Measurements from ENCODE around the gene RHOB.
"Not testable (repeated sequence)": the region's sequence is repeated elsewhere in the genome, so short reads cannot be mapped to it uniquely, and the experiment has no call there.

The RHOB gene

GRCh38 chr2:20433946-20434553, 12.8 kb upstream of the RHOB start:
- in situ Hi-C loops (cut with MboI; ENCODE audit: low pct_unique_long_range_greater_than_20kb, low sequenced_read_pairs): no loop called here
- DNase-seq: no peak

GRCh38 chr2:20434588-20435294, 12.1 kb upstream of the RHOB start:
- in situ Hi-C loops (cut with MboI; ENCODE audit: low pct_unique_long_range_greater_than_20kb, low sequenced_read_pairs): no loop called here
- no peak for DNase-seq

GRCh38 chr2:20435456-20435855, 11.4 kb upstream of the RHOB start:
- in situ Hi-C loops (cut with MboI; ENCODE audit: low pct_unique_long_range_greater_than_20kb, low sequenced_read_pairs); DNase-seq: not testable (repeated sequence)

- no peak for DNase-seq
- in situ Hi-C loops (cut with MboI; ENCODE audit: low pct_unique_long_range_greater_than_20kb, low sequenced_read_pairs): no loop called here
Measured at GRCh38 chr2:20436716-20437470, 10.0 kb upstream of the RHOB start.

- in situ Hi-C loops (cut with MboI; ENCODE audit: low pct_unique_long_range_greater_than_20kb, low sequenced_read_pairs): no loop called here
- no peak for DNase-seq
Measured at GRCh38 chr2:20438334-20439192, 8.3 kb upstream of the RHOB start.

- no peak for DNase-seq
- in situ Hi-C loops (cut with MboI; ENCODE audit: low pct_unique_long_range_greater_than_20kb, low sequenced_read_pairs): no loop called here
Measured at GRCh38 chr2:20439193-20439475, 7.7 kb upstream of the RHOB start.

GRCh38 chr2:20439503-20439902, 7.4 kb upstream of the RHOB start:
- in situ Hi-C loops (cut with MboI; ENCODE audit: low pct_unique_long_range_greater_than_20kb, low sequenced_read_pairs): no loop called here
- peak; percentile 79 for DNase-seq

- no peak for DNase-seq
- in situ Hi-C loops (cut with MboI; ENCODE audit: low pct_unique_long_range_greater_than_20kb, low sequenced_read_pairs): no loop called here
Measured at GRCh38 chr2:20440001-20440560, 6.8 kb upstream of the RHOB start.

- peak; percentile 85 for DNase-seq
- in situ Hi-C loops (cut with MboI; ENCODE audit: low pct_unique_long_range_greater_than_20kb, low sequenced_read_pairs): no loop called here
Measured at GRCh38 chr2:20443276-20443920, 3.5 kb upstream of the RHOB start.

GRCh38 chr2:20444101-20444992, 2.5 kb upstream of the RHOB start:
- no peak for DNase-seq
- in situ Hi-C loops (cut with MboI; ENCODE audit: low pct_unique_long_range_greater_than_20kb, low sequenced_read_pairs): no loop called here

- in situ Hi-C loops (cut with MboI; ENCODE audit: low pct_unique_long_range_greater_than_20kb, low sequenced_read_pairs): no loop called here
Measured at GRCh38 chr2:20444993-20445910, 1.6 kb upstream of the RHOB start.

GRCh38 chr2:20446255-20446916, 488 bp upstream of the RHOB start:
- peak; percentile 24 for DNase-seq
- in situ Hi-C loops (cut with MboI; ENCODE audit: low pct_unique_long_range_greater_than_20kb, low sequenced_read_pairs): no loop called here

More at GRCh38 chr2:20444993-20445910, 1.6 kb upstream of the RHOB start:
- DNase-seq: no peak

- no peak for DNase-seq
- in situ Hi-C loops (cut with MboI; ENCODE audit: low pct_unique_long_range_greater_than_20kb, low sequenced_read_pairs): no loop called here
Measured at GRCh38 chr2:20447437-20448245, 767 bp downstream of the RHOB start.

GRCh38 chr2:20448246-20448976, 1.5 kb downstream of the RHOB start:
- DNase-seq: no peak

GRCh38 chr2:20448977-20449306, 2.1 kb downstream of the RHOB start:
- in situ Hi-C loops (cut with MboI; ENCODE audit: low pct_unique_long_range_greater_than_20kb, low sequenced_read_pairs): no loop called here
- DNase-seq: no peak

More at GRCh38 chr2:20448246-20448976, 1.5 kb downstream of the RHOB start:
- in situ Hi-C loops (cut with MboI; ENCODE audit: low pct_unique_long_range_greater_than_20kb, low sequenced_read_pairs): no loop called here

All from KBM-7 (cell line).